SK-N-SH treated with all-trans-retinoic acid at 6 μM for 48 hours (cell line): Measurements from ENCODE around the gene ABCC1.

Experiments
- ATAC-seq: fragments of 200-7000 bp; cut with Tn5 transposase; 3 replicates; pipeline ENCODE4 v1.9.1; 2020; ENCODE audit warnings: mild to moderate bottlenecking, moderate library complexity
- ARNTL ChIP-seq: fragments of 450-650 bp; formaldehyde crosslinking; IDR thresholded peaks from 2 replicates; pipeline ENCODE4 v1.5.0; 2020; ENCODE audit warnings: low read depth, mild to moderate bottlenecking, moderate library complexity, borderline replicate concordance
- BACH2 ChIP-seq: fragments of 250-450 bp; sonication (Bioruptor Pico); IDR thresholded peaks from 2 replicates; pipeline ENCODE4 v1.9.0; 2021; ENCODE audit warnings: mild to moderate bottlenecking, borderline replicate concordance
- CSDC2 ChIP-seq: fragments of 250-450 bp; sonication (Bioruptor Pico); IDR thresholded peaks from 2 replicates; pipeline ENCODE4 v1.5.0; 2020; ENCODE audit warnings: mild to moderate bottlenecking, moderate library complexity
- CSRNP3 ChIP-seq: fragments of 250-450 bp; sonication (Bioruptor Pico); IDR thresholded peaks from 2 replicates; pipeline ENCODE4 v1.5.1; 2021; ENCODE audit warnings: mild to moderate bottlenecking, moderate library complexity
- ESRRG ChIP-seq: fragments of 250-450 bp; sonication (Bioruptor Pico); IDR thresholded peaks from 2 replicates; pipeline ENCODE4 v1.6.1; 2021; ENCODE audit warnings: mild to moderate bottlenecking
- GLIS3 ChIP-seq: fragments of 250-450 bp; sonication (Bioruptor Pico); IDR thresholded peaks from 2 replicates; pipeline ENCODE4 v1.5.0; 2020; ENCODE audit warnings: mild to moderate bottlenecking, moderate library complexity
- ISL1 ChIP-seq: fragments of 250-450 bp; sonication (Bioruptor Pico); IDR thresholded peaks from 2 replicates; pipeline ENCODE4 v2.1.2; 2022; ENCODE audit warnings: mild to moderate bottlenecking, moderate library complexity
- OSR1 ChIP-seq: fragments of 250-450 bp; sonication (Bioruptor Pico); IDR thresholded peaks from 2 replicates; pipeline ENCODE4 v1.8.0; 2022; ENCODE audit warnings: moderate library complexity, mild to moderate bottlenecking, inconsistent platforms
- PATZ1 ChIP-seq: fragments of 250-450 bp; sonication (Bioruptor Pico); IDR thresholded peaks from 2 replicates; pipeline ENCODE4 v1.8.0; 2020; ENCODE audit warnings: mild to moderate bottlenecking, moderate library complexity, borderline replicate concordance
- PPARA ChIP-seq: fragments of 250-450 bp; sonication (Bioruptor Pico); IDR thresholded peaks from 2 replicates; pipeline ENCODE4 v1.5.0; 2020; ENCODE audit warnings: mild to moderate bottlenecking, borderline replicate concordance
- RARB ChIP-seq: fragments of 250-450 bp; sonication (Bioruptor Pico); IDR thresholded peaks from 2 replicates; pipeline ENCODE4 v1.8.0; 2021; ENCODE audit warnings: mild to moderate bottlenecking, moderate library complexity
- SNAI2 ChIP-seq: fragments of 250-450 bp; sonication (Bioruptor Pico); IDR thresholded peaks from 2 replicates; pipeline ENCODE4 v1.5.0; 2020; ENCODE audit warnings: mild to moderate bottlenecking, moderate library complexity
- TCF4 ChIP-seq: fragments of 250-450 bp; sonication (Bioruptor Pico); IDR thresholded peaks from 2 replicates; pipeline ENCODE4 v1.8.0; 2021; ENCODE audit warnings: mild to moderate bottlenecking, moderate library complexity, borderline replicate concordance
- TOX ChIP-seq: fragments of 250-450 bp; sonication (Bioruptor Pico); IDR thresholded peaks from 2 replicates; pipeline ENCODE4 v1.8.0; 2021; ENCODE audit warnings: mild to moderate bottlenecking, moderate library complexity, borderline replicate concordance
- ZC3H10 ChIP-seq: fragments of 250-450 bp; sonication (Bioruptor Pico); IDR thresholded peaks from 2 replicates; pipeline ENCODE4 v1.5.1; 2021; ENCODE audit warnings: mild to moderate bottlenecking, moderate library complexity
- ZFP3 ChIP-seq: fragments of 250-450 bp; sonication (Bioruptor Pico); IDR thresholded peaks from 2 replicates; pipeline ENCODE4 v1.5.0; 2020; ENCODE audit warnings: mild to moderate bottlenecking, moderate library complexity
- ZFP30 ChIP-seq: fragments of 450-650 bp; formaldehyde crosslinking; IDR thresholded peaks from 2 replicates; pipeline ENCODE4 v1.5.0; 2022; ENCODE audit warnings: mild to moderate bottlenecking, moderate library complexity
- ZNF565 ChIP-seq: fragments of 450-650 bp; formaldehyde crosslinking; conservative IDR thresholded peaks from 2 replicates; pipeline ENCODE4 v1.5.0; 2020; ENCODE audit warnings: low read depth, mild to moderate bottlenecking, moderate library complexity
- ZNF70 ChIP-seq: fragments of 450-650 bp; formaldehyde crosslinking; IDR thresholded peaks from 2 replicates; pipeline ENCODE4 v1.5.0; 2020; ENCODE audit warnings: mild to moderate bottlenecking, moderate library complexity
- ZNF8 ChIP-seq: fragments of 450-650 bp; formaldehyde crosslinking; IDR thresholded peaks from 2 replicates; pipeline ENCODE4 v1.5.0; 2020; ENCODE audit warnings: mild to moderate bottlenecking, moderate library complexity
- TF ChIP-seq, protein P1 (sequence below): fragments of 250-450 bp; sonication (Bioruptor Pico); IDR thresholded peaks from 2 replicates; pipeline ENCODE4 v1.5.1; 2020; ENCODE audit warnings: low read depth, mild to moderate bottlenecking, moderate library complexity
- TF ChIP-seq, protein P2 (sequence below): fragments of 250-450 bp; sonication (Bioruptor Pico); IDR thresholded peaks from 2 replicates; pipeline ENCODE4 v1.8.0; 2021; ENCODE audit warnings: low read depth, mild to moderate bottlenecking, moderate library complexity, borderline replicate concordance

The ABCC1 gene

GRCh38 chr16:16116841-16117240 lies 167.4 kb downstream of the ABCC1 start:
- ATAC-seq, result no peak
- TF ChIP-seq ISL1 (CRISPR knock-in tag), result no peak
- no peak for TF ChIP-seq BACH2
- TF ChIP-seq ARNTL (CRISPR knock-in tag), result no peak
- TF ChIP-seq, protein P1, sequence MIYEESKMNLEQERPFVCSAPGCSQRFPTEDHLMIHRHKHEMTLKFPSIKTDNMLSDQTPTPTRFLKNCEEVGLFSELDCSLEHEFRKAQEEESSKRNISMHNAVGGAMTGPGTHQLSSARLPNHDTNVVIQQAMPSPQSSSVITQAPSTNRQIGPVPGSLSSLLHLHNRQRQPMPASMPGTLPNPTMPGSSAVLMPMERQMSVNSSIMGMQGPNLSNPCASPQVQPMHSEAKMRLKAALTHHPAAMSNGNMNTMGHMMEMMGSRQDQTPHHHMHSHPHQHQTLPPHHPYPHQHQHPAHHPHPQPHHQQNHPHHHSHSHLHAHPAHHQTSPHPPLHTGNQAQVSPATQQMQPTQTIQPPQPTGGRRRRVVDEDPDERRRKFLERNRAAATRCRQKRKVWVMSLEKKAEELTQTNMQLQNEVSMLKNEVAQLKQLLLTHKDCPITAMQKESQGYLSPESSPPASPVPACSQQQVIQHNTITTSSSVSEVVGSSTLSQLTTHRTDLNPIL, result no peak
- no peak for TF ChIP-seq CSDC2
- TF ChIP-seq TOX (CRISPR knock-in tag), result no peak
- no peak for TF ChIP-seq ZC3H10

- ATAC-seq, result no peak
- TF ChIP-seq, protein P2, sequence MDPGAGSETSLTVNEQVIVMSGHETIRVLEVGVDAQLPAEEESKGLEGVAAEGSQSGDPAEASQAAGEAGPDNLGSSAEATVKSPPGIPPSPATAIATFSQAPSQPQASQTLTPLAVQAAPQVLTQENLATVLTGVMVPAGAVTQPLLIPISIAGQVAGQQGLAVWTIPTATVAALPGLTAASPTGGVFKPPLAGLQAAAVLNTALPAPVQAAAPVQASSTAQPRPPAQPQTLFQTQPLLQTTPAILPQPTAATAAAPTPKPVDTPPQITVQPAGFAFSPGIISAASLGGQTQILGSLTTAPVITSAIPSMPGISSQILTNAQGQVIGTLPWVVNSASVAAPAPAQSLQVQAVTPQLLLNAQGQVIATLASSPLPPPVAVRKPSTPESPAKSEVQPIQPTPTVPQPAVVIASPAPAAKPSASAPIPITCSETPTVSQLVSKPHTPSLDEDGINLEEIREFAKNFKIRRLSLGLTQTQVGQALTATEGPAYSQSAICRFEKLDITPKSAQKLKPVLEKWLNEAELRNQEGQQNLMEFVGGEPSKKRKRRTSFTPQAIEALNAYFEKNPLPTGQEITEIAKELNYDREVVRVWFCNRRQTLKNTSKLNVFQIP (CRISPR knock-in tag), result no peak
- TF ChIP-seq ARNTL (CRISPR knock-in tag) (no peak), TCF4 (no peak), ZNF8 (CRISPR knock-in tag) (no peak), CSDC2 (no peak), ISL1 (CRISPR knock-in tag) (no peak), BACH2 (no peak), GLIS3 (CRISPR knock-in tag) (no peak), SNAI2 (no peak), TOX (CRISPR knock-in tag) (no peak), ZNF70 (CRISPR knock-in tag) (no peak), OSR1 (CRISPR knock-in tag) (no peak), ESRRG (no peak), PPARA (no peak), RARB (CRISPR knock-in tag) (no peak), ZFP3 (CRISPR knock-in tag) (no peak), ZFP30 (no peak), CSRNP3 (no peak), ZC3H10 (no peak)
- TF ChIP-seq, protein P1, result no peak
Observed at GRCh38 chr16:16118337-16118736, 168.9 kb downstream of the ABCC1 start.

DNA sequence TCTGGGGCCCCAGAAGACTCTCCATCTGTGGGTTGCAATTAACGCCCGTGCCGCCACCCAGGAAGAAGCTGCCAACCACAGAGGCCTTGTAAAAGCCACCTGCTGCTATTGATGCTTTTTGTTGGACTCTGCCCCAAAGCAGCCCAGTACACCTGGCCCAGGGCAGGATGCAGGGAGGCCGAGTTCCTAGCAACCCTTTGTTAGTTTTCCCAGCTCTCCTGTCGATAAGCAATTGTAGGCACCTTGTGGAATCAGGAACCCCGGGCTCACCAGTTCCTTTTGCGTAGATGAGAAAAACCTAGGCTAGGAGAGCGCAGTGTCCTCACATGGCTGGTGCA lies 170.6 kb downstream of the ABCC1 start:
- TF ChIP-seq ZFP3 (CRISPR knock-in tag) (no peak), ZC3H10 (no peak), RARB (CRISPR knock-in tag) (no peak), GLIS3 (CRISPR knock-in tag) (no peak), PPARA (no peak), CSDC2 (no peak), ZFP30 (no peak), TOX (CRISPR knock-in tag) (no peak), ARNTL (CRISPR knock-in tag) (no peak), ZNF565 (CRISPR knock-in tag) (no peak), OSR1 (CRISPR knock-in tag) (no peak), CSRNP3 (no peak), PATZ1 (CRISPR knock-in tag) (no peak), SNAI2 (no peak)
- TF ChIP-seq, protein P2 (CRISPR knock-in tag), result no peak
- no peak for ATAC-seq
